ENCODE data around the gene TOMM20. TPM values are rescaled to one million over a fixed set of nuclear protein-coding genes. Genes with fewer than 3 reads are reported as not detected.

TOMM20 gene
- 107 to 122 TPM (median 110 TPM) in 5 replicates for total RNA-seq (2022; extraction: Qiagen RNA extraction)

GRCh38 chr1:235128456-235129328 lies at the start of gene TOMM20:
Gene TOMM20, minus strand, starts transcription at chr1:235128837. Its CDS starts 122 bp downstream, at chr1:235128715.

DNA sequence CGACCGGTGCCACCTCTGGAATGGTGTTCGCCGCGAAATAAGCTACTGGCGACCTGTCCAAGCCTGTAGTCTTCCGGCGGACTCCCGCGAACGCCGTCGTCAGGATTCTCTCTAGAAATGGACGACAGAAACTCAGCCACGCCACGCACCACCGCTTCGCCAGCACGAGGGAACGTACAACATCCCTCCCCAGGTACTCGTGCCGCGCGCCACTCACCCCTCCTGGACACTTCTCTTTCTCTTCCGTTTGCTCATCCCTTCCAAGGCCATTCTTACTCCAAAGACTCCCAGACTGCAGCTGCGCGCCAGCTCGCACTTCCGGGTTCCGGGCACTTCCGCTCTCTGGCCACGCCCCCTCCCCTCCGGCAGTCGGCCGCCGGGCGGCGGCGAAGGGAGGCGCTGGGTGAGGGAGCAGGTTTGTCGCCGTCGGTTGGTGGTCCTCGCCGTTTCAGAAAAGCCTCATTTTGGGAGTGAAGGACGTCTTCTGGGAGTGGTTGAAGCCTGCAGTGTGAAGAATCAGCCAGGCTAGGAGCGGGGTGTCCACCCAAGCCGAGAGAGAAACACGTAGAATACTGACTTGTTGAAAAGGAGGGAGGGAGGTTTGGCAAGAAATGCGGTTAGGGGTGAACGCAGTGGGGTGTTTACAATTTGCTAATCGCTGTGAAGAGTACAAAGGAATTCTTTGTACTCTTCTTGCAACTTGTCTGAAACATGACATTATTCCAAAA lies 32.5 kb upstream of the TOMM20 start, which contains the start of gene RBM34:
Gene RBM34 (minus strand): TSS at position 294 of the 728 bp plus-strand sequence. CDS start 24 bp downstream, at position 270.

Other genes with a start within 250 kb of the TOMM20 start
- gene RBM34, start 32.4 kb upstream of the TOMM20 start, total RNA-seq (2022; extraction: Qiagen RNA extraction) = 62.4 to 77.7 TPM (median 64.9 TPM) in 5 replicates
- gene ARID4B, start 199.3 kb upstream of the TOMM20 start, total RNA-seq (2022; extraction: Qiagen RNA extraction) = 13.1 to 19.5 TPM (median 15.4 TPM) in 5 replicates
- gene GGPS1, start 199.7 kb upstream of the TOMM20 start, total RNA-seq (2022; extraction: Qiagen RNA extraction) = 17.0 to 27.4 TPM (median 17.5 TPM) in 5 replicates
- gene TBCE, start 238.6 kb upstream of the TOMM20 start, total RNA-seq (2022; extraction: Qiagen RNA extraction) = 39.4 to 58.3 TPM (median 41.8 TPM) in 5 replicates

All from A549 treated with CORT108297 at 1 μM for 4 hours (cell line).